CD8-positive, alpha-beta memory T cell (primary cell): Measurements from ENCODE around the gene KLF15. TPM values are rescaled to one million over a fixed set of nuclear protein-coding genes. Genes with fewer than 3 reads are reported as not detected.

Experiments
- CTCF ChIA-PET: fragments of 350-600 bp; sonication (Branson Sonifier 250); formaldehyde crosslinking; loops from one replicate; lab custom pipeline; 2021; ENCODE audit warnings: antibody characterized with exemption; lab: Charles Lee
- POLR2A ChIA-PET: fragments of 350-600 bp; sonication (Branson Sonifier 250); formaldehyde crosslinking; loops from one replicate; lab custom pipeline; 2021; ENCODE audit warnings: antibody characterized with exemption; lab: Charles Lee
- DNase-seq, 5 donors: peaks; one replicate each; pipeline versions ENCODE4 v3.0.0 to v3.0.0-alpha.2; 2020 to 2022; ENCODE audit warnings: mixed read lengths in 1 of 5
- H3K27ac ChIP-seq: one replicate; pipeline ENCODE4 v1.7.0; 2013; ENCODE audit warnings: low read depth, mild to moderate bottlenecking, low read length, moderate library complexity
- H3K27me3 ChIP-seq: 2 replicates; pipeline ENCODE4 v1.7.0; 2013; ENCODE audit warnings: low read length, mild to moderate bottlenecking; ENCODE audit not compliant: insufficient read depth, poor library complexity, severe bottlenecking
- H3K36me3 ChIP-seq: 2 replicates; pipeline ENCODE4 v1.7.0; 2013; ENCODE audit warnings: mild to moderate bottlenecking, low read length, moderate library complexity; ENCODE audit not compliant: insufficient read depth
- H3K4me1 ChIP-seq: 2 replicates; pipeline ENCODE4 v1.7.0; 2013; ENCODE audit warnings: mild to moderate bottlenecking, low read length, moderate library complexity; ENCODE audit not compliant: insufficient read depth
- H3K4me3 ChIP-seq: 2 replicates; pipeline ENCODE4 v1.7.0; 2013; ENCODE audit warnings: mild to moderate bottlenecking, low read length
- H3K9me3 ChIP-seq: 2 replicates; pipeline ENCODE4 v1.7.0; 2013; ENCODE audit warnings: mild to moderate bottlenecking, low read length
- H3K27ac Mint-ChIP-seq, 8 donors: one replicate each; pipeline ENCODE4 v1.8.0; 2020 to 2021; ENCODE audit warnings: mixed read lengths in 8 of 8, mild to moderate bottlenecking in 6 of 8, inconsistent platforms in 3 of 8, moderate library complexity in 3 of 8
- H3K27me3 Mint-ChIP-seq, 2 donors: one replicate each; pipeline ENCODE4 v1.8.0; 2020 to 2021; ENCODE audit warnings: mixed read lengths in 2 of 2, mild to moderate bottlenecking in 1 of 2, moderate library complexity in 1 of 2
- H3K36me3 Mint-ChIP-seq, 3 donors: one replicate each; pipeline ENCODE4 v1.8.0; 2020 to 2021; ENCODE audit warnings: mixed read lengths in 3 of 3, inconsistent platforms in 1 of 3, mild to moderate bottlenecking in 1 of 3
- H3K4me1 Mint-ChIP-seq, 3 donors: one replicate each; pipeline ENCODE4 v1.8.0; 2020 to 2021; ENCODE audit warnings: mixed read lengths in 3 of 3, inconsistent platforms in 1 of 3, mild to moderate bottlenecking in 1 of 3
- H3K4me3 Mint-ChIP-seq, 7 donors: one replicate each; pipeline ENCODE4 v1.8.0; 2020 to 2021; ENCODE audit warnings: mixed read lengths in 7 of 7, mild to moderate bottlenecking in 6 of 7, moderate library complexity in 4 of 7, inconsistent platforms in 2 of 7
- H3K9me3 Mint-ChIP-seq, 5 donors: one replicate each; pipeline ENCODE4 v1.8.0; 2020 to 2022; ENCODE audit warnings: mixed read lengths in 5 of 5, mild to moderate bottlenecking in 3 of 5, moderate library complexity in 2 of 5, inconsistent platforms in 1 of 5
- polyA plus RNA-seq: library from polyadenylated mRNA; unstranded; fragments of 300-500 nt; fragmentation: Illumina TruSeq; gene quantifications from one replicate; pipeline ENCODE4 v1.2.3, GENCODE V29; 2021
- total RNA-seq, 2 experiments: library from RNA; stranded (reverse); gene quantifications; one replicate each; pipeline ENCODE4 v1.2.3, GENCODE V29; 2021

The KLF15 gene
- total and polyA plus RNA-seq, 3 experiments from 2014 or later = 0.11 to 0.18 TPM; not detected in 1

DNA sequence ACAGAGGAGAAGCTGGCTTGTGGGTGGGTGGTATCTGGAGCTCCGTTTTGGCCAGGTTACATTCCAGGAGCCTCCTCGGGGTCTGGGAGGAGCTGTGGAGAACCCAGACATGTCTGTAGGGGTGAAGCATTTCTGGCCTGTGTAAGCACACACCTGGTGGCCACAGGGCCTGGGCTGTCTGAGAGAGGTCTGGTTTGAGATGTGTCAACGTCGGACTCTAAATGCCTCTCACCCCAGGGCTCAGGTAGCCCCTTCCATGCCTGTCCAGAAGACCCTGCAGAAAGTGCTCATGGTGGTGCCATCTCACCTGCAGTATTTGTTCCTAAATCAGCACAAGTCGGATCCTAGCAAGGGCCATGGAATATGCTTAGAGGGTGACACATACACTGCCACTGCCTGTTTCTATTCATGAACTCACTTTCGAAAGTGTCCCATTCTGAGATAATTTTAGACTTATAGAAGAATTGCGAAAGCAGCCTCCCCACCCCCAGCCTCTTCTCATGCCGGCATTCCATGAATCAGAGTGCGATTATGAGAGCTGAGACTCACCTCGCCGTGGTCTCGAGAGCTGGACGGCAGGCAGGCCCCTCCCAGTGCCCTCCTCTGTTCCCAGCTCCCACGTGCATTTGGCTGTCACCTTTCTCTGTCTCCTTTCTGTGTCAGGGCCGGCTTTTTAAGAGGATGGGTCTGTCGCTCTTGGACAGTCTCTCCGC, 63.7 kb downstream of the KLF15 start:
- CTCF ChIA-PET = no interaction called here
- Mint-ChIP-seq H3K27me3 (peaks cover 8 to 27% of the 10 kb centered on the region in 2 donors), H3K4me1 (no peaks in the 10 kb centered on the region), H3K9me3 (no peaks in the 10 kb centered on the region), H3K36me3 (no peaks in the 10 kb centered on the region), H3K4me3 (no peak overlapping the region), H3K27ac (no peak overlapping the region)
- DNase-seq = no peak
- Histone ChIP-seq H3K9me3 (no peaks in the 10 kb centered on the region), H3K27me3 (no peaks in the 10 kb centered on the region), H3K36me3 (no peaks in the 10 kb centered on the region), H3K4me1 (no peaks in the 10 kb centered on the region), H3K4me3 (no peak overlapping the region), H3K27ac (no peak overlapping the region)
- POLR2A ChIA-PET = no interaction called here

Other genes starting within 250 kb of the KLF15 start
- gene ALDH1L1, start 176.8 kb downstream of the KLF15 start, total RNA-seq = not detected
- not detected for gene ALDH1L1, start 176.8 kb downstream of the KLF15 start, polyA plus RNA-seq
- not detected for gene CFAP100, start 37.5 kb upstream of the KLF15 start, total RNA-seq
- not detected for gene CFAP100, start 37.5 kb upstream of the KLF15 start, polyA plus RNA-seq
- gene ZXDC, start 118.5 kb upstream of the KLF15 start, total RNA-seq = 10 to 100 TPM; 24.2 to 25.0 TPM
- 24.6 TPM for gene ZXDC, start 118.5 kb upstream of the KLF15 start, polyA plus RNA-seq
- gene UROC1, start 160.4 kb upstream of the KLF15 start, total RNA-seq = not detected
- gene UROC1, start 160.4 kb upstream of the KLF15 start, polyA plus RNA-seq = not detected
- gene CHST13, start 166.7 kb upstream of the KLF15 start, total RNA-seq = under 1 TPM; 0.24 to 0.31 TPM
- not detected for gene CHST13, start 166.7 kb upstream of the KLF15 start, polyA plus RNA-seq
- gene C3orf22, start 201.5 kb upstream of the KLF15 start, total RNA-seq = not detected
- not detected for gene C3orf22, start 201.5 kb upstream of the KLF15 start, polyA plus RNA-seq